COLO668 (cell line): ENCODE data around the gene CBLIF.
"Not testable (repeated sequence)": the region's sequence is repeated elsewhere in the genome, so short reads cannot be mapped to it uniquely, and the experiment has no call there.

ENCODE experiments used
- DNase-seq: peaks from one replicate; lab custom pipeline; 2025; ENCODE audit not compliant: unreplicated experiment; lab: John Stamatoyannopoulos, UW

CBLIF gene

GRCh38 chr11:59848439-59848838, 3.1 kb upstream of the CBLIF start:
- DNase-seq, result not testable (repeated sequence)

DNA sequence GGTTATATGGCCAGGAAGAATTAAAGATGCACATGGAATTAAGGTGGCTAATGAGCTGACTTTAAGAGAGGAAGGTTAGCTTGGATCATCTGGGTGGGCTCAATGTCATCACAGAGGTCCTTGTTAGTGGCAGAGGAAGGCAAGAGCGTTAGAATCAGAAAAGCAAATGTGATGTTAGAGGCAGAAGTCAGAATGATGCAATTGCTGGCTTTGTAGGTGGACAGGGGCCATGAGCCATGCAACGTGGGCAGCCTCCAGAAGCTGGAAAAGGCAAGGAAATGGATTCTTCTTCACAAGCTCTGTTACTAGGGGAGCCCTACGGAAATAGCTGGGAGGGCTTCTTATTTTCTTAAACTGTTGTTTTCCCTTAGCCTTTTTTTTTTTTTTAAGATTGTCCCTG, 2.3 kb upstream of the CBLIF start:
- no peak for DNase-seq

DNA sequence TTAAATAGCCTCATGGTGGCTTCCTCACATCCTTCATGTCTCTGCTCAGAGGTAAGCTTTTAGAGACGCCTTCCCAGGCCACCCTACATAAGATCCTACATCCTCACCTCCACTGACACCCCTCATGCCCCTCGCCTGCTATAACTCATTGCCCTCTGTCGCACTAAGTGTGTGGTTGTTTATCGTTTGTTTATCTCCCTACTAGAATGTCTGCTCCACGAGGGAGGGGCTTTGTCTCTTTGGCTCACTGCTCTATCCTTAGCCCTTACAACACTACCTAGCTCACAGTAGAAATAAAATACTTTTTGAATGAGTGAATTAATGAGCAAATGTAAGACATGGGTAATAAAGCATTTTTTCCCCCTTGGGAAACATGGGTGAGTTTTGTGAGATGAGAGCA, 1.3 kb upstream of the CBLIF start:
- DNase-seq, result no peak

- DNase-seq, result no peak
Observed at GRCh38 chr11:59842316-59842715, 3.0 kb downstream of the CBLIF start.

DNA sequence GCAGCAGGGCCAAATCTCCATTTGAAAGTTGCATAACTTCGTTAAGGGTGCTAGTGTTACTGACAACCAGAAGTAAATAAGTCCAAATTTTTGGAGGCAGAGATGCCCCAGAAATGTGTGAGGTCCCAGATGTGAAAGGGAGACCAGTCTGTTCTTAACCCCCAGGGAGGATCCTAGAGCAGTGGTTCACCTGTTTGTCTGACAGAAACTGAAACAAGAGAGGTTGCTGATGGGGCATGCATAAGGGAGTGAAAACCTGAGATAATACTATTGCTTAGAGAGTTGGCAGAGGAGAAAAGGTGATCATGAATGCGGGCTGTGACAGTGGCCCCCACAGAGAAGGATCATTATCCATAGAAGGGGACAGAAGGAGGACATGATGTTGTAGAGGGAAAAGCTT, 3.8 kb downstream of the CBLIF start:
- no peak for DNase-seq

DNA sequence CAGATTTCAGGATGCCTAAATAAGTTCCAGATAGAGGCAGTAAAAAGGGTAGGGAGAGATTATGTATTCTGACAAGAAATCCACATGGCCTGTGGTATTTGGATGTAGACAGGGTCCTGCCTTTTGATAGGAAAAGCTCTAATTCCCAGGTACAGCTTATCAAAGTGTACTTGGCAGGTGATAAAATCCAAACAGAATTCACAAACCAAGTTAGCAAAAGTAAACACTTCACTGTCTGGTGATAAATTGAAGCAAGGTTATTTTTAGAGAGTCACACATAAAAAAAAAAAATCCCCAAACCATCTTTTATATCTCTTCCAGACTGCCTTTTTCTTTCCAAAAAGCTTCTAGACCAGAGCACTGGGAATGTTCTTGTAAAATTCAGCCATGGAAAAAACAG, 5.7 kb downstream of the CBLIF start:
- DNase-seq, result no peak

DNA sequence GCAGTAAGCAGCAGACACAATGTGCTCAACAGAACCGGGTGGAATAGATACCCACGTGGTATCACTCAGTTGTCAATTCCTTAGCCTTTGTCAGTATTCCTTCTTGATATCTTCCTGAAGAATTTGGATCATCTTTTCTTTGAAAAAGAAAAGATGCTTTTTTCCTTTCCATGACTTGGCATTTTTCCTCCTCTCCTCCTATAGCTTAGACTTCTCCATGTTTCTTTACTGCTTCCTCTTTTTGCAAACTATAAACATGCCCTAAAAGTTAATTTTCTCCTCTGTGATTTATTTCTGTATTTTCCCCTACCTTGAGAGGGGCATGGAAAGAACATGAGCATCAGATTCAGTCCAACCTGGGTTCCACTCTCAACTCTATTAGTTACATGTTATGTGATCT, 11.7 kb downstream of the CBLIF start:
- DNase-seq, result no peak

GRCh38 chr11:59829358-59829757, 15.9 kb downstream of the CBLIF start:
- no peak for DNase-seq

- DNase-seq, result peak; percentile 23
Observed at GRCh38 chr11:59822989-59823566, 22.2 kb downstream of the CBLIF start.

- no peak for DNase-seq
Observed at GRCh38 chr11:59818572-59818971, 26.7 kb downstream of the CBLIF start.

GRCh38 chr11:59816434-59816833, 28.9 kb downstream of the CBLIF start:
- not testable (repeated sequence) for DNase-seq

- DNase-seq, result no peak
Observed at GRCh38 chr11:59815754-59816153, 29.5 kb downstream of the CBLIF start.

DNA sequence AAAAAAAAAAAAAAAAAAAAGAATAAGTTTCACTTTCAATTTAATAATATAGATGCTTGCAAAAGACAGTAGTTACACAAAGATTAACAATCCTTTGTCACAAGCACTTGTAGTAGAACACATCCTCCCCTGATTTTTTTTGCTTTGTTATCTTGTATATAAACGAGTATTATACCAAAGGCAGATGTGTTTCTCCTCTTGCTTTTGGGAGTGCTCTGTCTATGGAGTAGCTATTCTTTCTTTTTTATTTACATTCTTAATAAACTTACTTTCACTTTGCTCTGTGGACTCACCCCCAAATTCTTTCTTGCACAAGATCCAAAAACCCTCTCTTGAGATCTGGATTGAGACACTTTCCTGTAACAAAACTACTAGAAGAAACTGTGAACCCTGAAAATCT, 31.3 kb downstream of the CBLIF start:
- DNase-seq, result no peak

GRCh38 chr11:59813364-59813763, 31.9 kb downstream of the CBLIF start:
- DNase-seq, result no peak

GRCh38 chr11:59812220-59812619, 33.1 kb downstream of the CBLIF start:
- DNase-seq, result no peak

DNA sequence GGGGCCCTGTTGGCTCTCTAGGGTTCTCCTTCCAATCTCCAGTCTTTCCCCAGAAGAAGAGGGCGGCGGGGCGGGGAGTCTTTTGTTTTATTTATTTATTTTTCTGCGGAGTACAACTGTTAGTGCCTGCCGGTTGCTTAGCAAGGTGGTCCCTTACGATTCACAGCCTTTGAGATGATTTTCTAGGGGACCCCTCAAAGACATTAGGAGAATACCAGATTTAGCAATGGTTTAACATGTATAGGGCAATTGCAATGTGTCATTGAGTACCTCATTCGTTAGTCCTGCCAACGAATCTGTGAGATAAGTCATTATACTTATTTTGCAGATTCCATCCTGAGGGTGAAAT, 34.4 kb downstream of the CBLIF start:
- no peak for DNase-seq

- peak; percentile 92 for DNase-seq
Observed at GRCh38 chr11:59810189-59810910, 34.9 kb downstream of the CBLIF start, which contains the start of gene MRPL16. Gene MRPL16, minus strand, starts transcription at chr11:59810778. Its CDS starts 120 bp downstream, at chr11:59810658.

DNA sequence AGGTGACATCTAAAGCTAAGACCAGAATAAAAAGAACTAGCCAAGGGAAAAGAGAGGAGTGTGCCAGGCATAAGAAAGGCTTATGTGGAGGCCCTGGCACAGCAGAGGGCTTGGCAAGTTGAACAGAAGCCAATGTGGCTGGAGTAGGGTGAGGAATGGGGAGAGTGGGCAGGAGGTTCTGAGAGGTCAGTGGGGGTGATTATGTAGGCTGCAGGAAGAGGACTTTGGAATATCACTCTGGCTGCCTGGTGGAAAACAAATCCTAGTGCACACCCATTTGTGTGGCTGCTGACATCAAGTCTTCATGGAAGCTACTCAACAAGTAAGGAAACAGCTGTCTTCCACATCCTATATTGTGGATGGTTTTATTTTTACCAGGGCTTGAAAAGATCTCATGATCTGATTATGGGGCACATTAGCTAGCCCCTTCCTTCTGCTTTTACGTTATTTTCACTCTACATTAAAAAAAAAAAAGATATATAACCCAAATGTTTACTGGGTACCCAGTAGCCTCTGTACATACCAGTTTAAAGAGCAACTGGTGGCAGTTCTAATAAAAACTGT, 38.2 kb downstream of the CBLIF start:
- DNase-seq, result no peak

- DNase-seq, result no peak
Observed at GRCh38 chr11:59804061-59804460, 41.2 kb downstream of the CBLIF start.

- DNase-seq, result peak; percentile 20
Observed at GRCh38 chr11:59802639-59803176, 42.6 kb downstream of the CBLIF start.

DNA sequence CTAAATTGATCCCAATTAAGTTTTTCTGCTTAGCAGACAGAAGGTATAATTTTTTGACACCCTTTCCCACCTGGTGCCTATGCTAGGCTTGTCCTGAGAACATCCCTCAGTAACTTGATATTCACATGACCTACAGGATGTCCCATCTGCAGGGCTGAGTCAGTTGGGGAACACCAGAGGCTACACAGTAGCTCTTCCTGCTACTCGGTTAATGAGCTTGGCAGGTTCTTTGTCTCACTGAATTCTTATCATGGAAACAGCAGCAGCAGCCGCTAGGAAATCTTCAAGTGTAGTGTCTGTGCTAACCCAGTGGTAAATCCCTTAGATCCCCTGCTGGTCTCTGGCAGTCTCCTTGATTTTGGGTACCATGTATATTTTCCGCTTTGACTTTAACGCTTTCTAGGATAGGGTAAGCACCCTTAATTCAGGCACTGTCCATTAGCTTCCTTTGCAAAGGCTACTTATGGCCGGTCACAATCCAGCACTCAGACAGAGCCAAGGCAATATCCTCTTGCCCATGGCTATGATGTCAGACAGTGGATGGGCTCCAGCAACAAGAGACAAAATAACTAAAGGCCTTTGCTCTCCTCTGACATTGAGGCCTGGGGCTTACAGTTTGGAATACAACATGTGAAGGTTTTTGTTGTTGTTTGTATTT, 43.2 kb downstream of the CBLIF start:
- no peak for DNase-seq
